Lung (tissue), 12 donors: ENCODE data around the gene FADS6. TPM values are rescaled to one million over a fixed set of nuclear protein-coding genes. Genes with fewer than 3 reads are reported as not detected.
A peak's percentile ranks its signal among the peaks of the same experiment; 100 is the strongest.

Experiments used
- ATAC-seq: fragments of 200-7000 bp; cut with Tn5 transposase; one replicate; pipeline ENCODE4 v1.9.1; 2020; ENCODE audit warnings: moderate number of reproducible peaks; ENCODE audit not compliant: insufficient read depth, low FRiP score
- DNase-seq, 3 donors: peaks; one replicate each; pipeline ENCODE4 v3.0.0-alpha.2; 2013 to 2017
- H3K27ac ChIP-seq, 2 donors: one replicate each; pipeline ENCODE4 v1.5.1; 2013; ENCODE audit warnings: mild to moderate bottlenecking in 2 of 2, moderate library complexity in 2 of 2, control low read depth in 1 of 2, inconsistent platforms in 1 of 2, low read depth in 1 of 2, low read length in 1 of 2
- H3K27me3 ChIP-seq, 3 donors: one replicate each; pipeline ENCODE4 v1.5.1; 2013; ENCODE audit warnings: low read length in 2 of 3; ENCODE audit not compliant: control insufficient read depth in 3 of 3, insufficient read depth in 3 of 3
- H3K36me3 ChIP-seq, 4 donors: one replicate each; pipeline ENCODE4 v1.5.1; 2013; ENCODE audit warnings: low read length in 4 of 4, mild to moderate bottlenecking in 1 of 4, moderate library complexity in 1 of 4; ENCODE audit not compliant: control insufficient read depth in 4 of 4, insufficient read depth in 4 of 4
- H3K4me1 ChIP-seq, 5 donors: one replicate each; pipeline ENCODE4 v1.5.1; 2013; ENCODE audit warnings: low read length in 5 of 5, mild to moderate bottlenecking in 2 of 5, moderate library complexity in 1 of 5; ENCODE audit not compliant: control insufficient read depth in 5 of 5, insufficient read depth in 5 of 5
- H3K4me3 ChIP-seq: one replicate; pipeline ENCODE4 v1.5.1; 2013; ENCODE audit warnings: mild to moderate bottlenecking, control low read depth, moderate library complexity
- H3K9ac ChIP-seq, 2 donors: one replicate each; pipeline ENCODE4 v1.5.1; 2013; ENCODE audit warnings: low read length in 2 of 2, control low read depth in 1 of 2; ENCODE audit not compliant: insufficient read depth in 1 of 2
- H3K9me3 ChIP-seq, 4 donors: one replicate each; pipeline ENCODE4 v1.5.1; 2013; ENCODE audit warnings: low read length in 3 of 4, mild to moderate bottlenecking in 1 of 4, moderate library complexity in 1 of 4; ENCODE audit not compliant: control insufficient read depth in 4 of 4, insufficient read depth in 3 of 4
- CTCF ChIP-seq: IDR thresholded peaks from 2 replicates; pipeline ENCODE4 v1.5.1; 2012; ENCODE audit warnings: mild to moderate bottlenecking; ENCODE audit errors: control extremely low read depth, extremely low read depth
- WGBS, 2 donors: extraction: QIAGEN DNeasy Blood & Tissue Kit; methylation state at CpG; one replicate each; pipeline ENCODE4 v1.1.7; 2013; 5-methylcytosine and 5-hydroxymethylcytosine counted together
- polyA plus RNA-seq, 2 donors: library from polyadenylated mRNA; stranded (reverse); fragments of 200-250 nt; gene quantifications; one replicate each; pipeline ENCODE4 v1.2.1, GENCODE V29; 2013
- total RNA-seq, 2 donors: library from RNA; depleted of rRNA in 1 of 2; stranded (reverse); fragments of >200 nt in 1 of 2; gene quantifications; one replicate each; pipeline ENCODE4 v1.2.1, GENCODE V29; 2014 to 2021
- donor health status: control.
- donor health status: control.
- donor health status: Bipolar disorder and iron deficiency.
- donor health status: healthy.
- donor health status: DM: yes; HTN: yes; CAD: no.

The FADS6 gene
- total and polyA plus RNA-seq, 4 donors = not detected

- ATAC-seq (peak; percentile 85), DNase-seq (peak; percentile 68 to 85 (median 73))
- 4 to 5% methylated on average over 58 to 88 of the region's 88 CpGs for WGBS, 2 donors
- H3K4me3 ChIP-seq = no peak overlapping the region
- H3K4me1 ChIP-seq = peaks cover 4 to 23% (median 12%) of the 10 kb centered on the region in 5 donors
- peaks cover 0 to 8% (median 0%) of the 10 kb centered on the region in 4 donors for H3K36me3 ChIP-seq
- no peak overlapping the region for H3K27ac ChIP-seq
- H3K9me3 ChIP-seq = no peaks in the 10 kb centered on the region
- peak; percentile 30 for TF ChIP-seq CTCF
- H3K27me3 ChIP-seq = peaks cover 0 to 10% (median 8%) of the 10 kb centered on the region in 3 donors
- no peak overlapping the region for H3K9ac ChIP-seq
Observed at GRCh38 chr17:74842599-74843351, 50.7 kb downstream of the FADS6 start.

- DNase-seq (no peak), ATAC-seq (no peak)
- H3K4me1 ChIP-seq = peaks cover 4 to 23% (median 12%) of the 10 kb centered on the region in 5 donors
- no peak overlapping the region for H3K9ac ChIP-seq
- no peaks in the 10 kb centered on the region for H3K9me3 ChIP-seq
- 57 to 90% methylated on average over 8 of the region's 8 CpGs for WGBS, 2 donors
- TF ChIP-seq CTCF = no peak
- H3K36me3 ChIP-seq = peaks cover 0 to 8% (median 0%) of the 10 kb centered on the region in 4 donors
- H3K27ac ChIP-seq = no peak overlapping the region
- H3K27me3 ChIP-seq = peaks cover 0 to 10% (median 8%) of the 10 kb centered on the region in 3 donors
- H3K4me3 ChIP-seq = no peak overlapping the region
Observed at GRCh38 chr17:74842146-74842598, 51.3 kb downstream of the FADS6 start.

- Histone ChIP-seq H3K9ac (peak overlapping the region in 1 of 2 donors; percentile 40), H3K4me3 (no peak overlapping the region), H3K27me3 (peaks cover 0 to 10% (median 6%) of the 10 kb centered on the region in 3 donors), H3K27ac (no peak overlapping the region), H3K9me3 (no peaks in the 10 kb centered on the region), H3K4me1 (peaks cover 4 to 23% (median 12%) of the 10 kb centered on the region in 5 donors), H3K36me3 (peaks cover 0 to 17% (median 0%) of the 10 kb centered on the region in 4 donors)
- peak in 2 of 3 donors; percentile 42 to 61 for DNase-seq
- 33 to 45% methylated on average over 13 of the region's 13 CpGs for whole genome bisulfite sequencing, 2 donors
- no peak for ATAC-seq
- no peak for TF ChIP-seq CTCF
Observed at GRCh38 chr17:74840989-74841666, 52.3 kb downstream of the FADS6 start.
